ENCODE measurements around the gene SLC44A5. TPM values are rescaled to one million over a fixed set of nuclear protein-coding genes. Genes with fewer than 3 reads are reported as not detected.
"Not testable (repeated sequence)": the region's sequence is repeated elsewhere in the genome, so short reads cannot be mapped to it uniquely, and the experiment has no call there.

Gene SLC44A5
- total RNA-seq, result 1 to 10 TPM; 1.6 to 4.6 (median 4.2) TPM
- long read RNA-seq, donor 1, partial matches to known transcripts, result 1 of 1 reads
- long read RNA-seq, donor 1, other reads (novel, unspliced or antisense), result 0 of 1 reads
- long read RNA-seq, donor 2, result 0 reads

DNA sequence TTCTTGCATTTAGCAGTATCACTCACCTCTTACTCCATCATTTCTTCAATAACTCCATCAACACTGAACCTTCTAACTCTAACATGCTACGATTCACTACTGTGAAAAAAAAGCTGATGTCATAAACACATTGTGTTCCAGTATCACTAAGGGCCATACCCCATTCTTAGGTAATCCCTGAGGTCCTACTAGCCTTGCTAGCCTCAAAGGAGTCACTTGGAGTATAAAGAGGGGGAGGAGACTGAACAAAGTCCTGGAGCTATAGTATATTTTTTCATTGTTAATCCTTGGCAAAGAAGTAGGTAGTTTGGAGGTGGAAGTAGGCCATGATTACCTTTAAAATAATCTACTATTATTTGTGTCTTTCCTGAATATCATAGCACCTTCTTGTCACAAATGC lies at the start of gene SLC44A5:
TSS of gene SLC44A5 (minus strand) at position 101 of the 400 bp plus-strand sequence. CDS start 69,667 bp downstream, outside the sequence.
- intact Hi-C loops (cut with DNase I, micrococcal nuclease), result no loop called here
- DNase-seq (no peak), ATAC-seq (no peak)
- Histone ChIP-seq H3K9me3 (no peaks in the 10 kb centered on the region), H3K4me3 (no peak within 1 kb of the TSS), H3K36me3 (ENCODE audit: low read depth) (no peaks in the 10 kb centered on the region), H3K4me1 (ENCODE audit: low read depth) (peaks cover 7% of the 10 kb centered on the region)
- TF ChIP-seq, protein P1, sequence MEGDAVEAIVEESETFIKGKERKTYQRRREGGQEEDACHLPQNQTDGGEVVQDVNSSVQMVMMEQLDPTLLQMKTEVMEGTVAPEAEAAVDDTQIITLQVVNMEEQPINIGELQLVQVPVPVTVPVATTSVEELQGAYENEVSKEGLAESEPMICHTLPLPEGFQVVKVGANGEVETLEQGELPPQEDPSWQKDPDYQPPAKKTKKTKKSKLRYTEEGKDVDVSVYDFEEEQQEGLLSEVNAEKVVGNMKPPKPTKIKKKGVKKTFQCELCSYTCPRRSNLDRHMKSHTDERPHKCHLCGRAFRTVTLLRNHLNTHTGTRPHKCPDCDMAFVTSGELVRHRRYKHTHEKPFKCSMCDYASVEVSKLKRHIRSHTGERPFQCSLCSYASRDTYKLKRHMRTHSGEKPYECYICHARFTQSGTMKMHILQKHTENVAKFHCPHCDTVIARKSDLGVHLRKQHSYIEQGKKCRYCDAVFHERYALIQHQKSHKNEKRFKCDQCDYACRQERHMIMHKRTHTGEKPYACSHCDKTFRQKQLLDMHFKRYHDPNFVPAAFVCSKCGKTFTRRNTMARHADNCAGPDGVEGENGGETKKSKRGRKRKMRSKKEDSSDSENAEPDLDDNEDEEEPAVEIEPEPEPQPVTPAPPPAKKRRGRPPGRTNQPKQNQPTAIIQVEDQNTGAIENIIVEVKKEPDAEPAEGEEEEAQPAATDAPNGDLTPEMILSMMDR (IDR thresholded peaks at IDR 0.05), result no peak

- intact Hi-C loops (cut with DNase I, micrococcal nuclease), result no loop called here
- Histone ChIP-seq H3K9me3 (no peaks in the 10 kb centered on the region), H3K4me3 (no peak overlapping the region), H3K4me1 (ENCODE audit: low read depth) (no peaks in the 10 kb centered on the region), H3K36me3 (ENCODE audit: low read depth) (no peaks in the 10 kb centered on the region)
- DNase-seq, result no peak
- TF ChIP-seq, protein P1 (IDR thresholded peaks at IDR 0.05), result no peak
- no peak for ATAC-seq
Measured at GRCh38 chr1:75655931-75656330, 45.0 kb upstream of the SLC44A5 start.

GRCh38 chr1:75647183-75647582 lies 36.3 kb upstream of the SLC44A5 start:
- H3K9me3 ChIP-seq; H3K4me1 ChIP-seq (ENCODE audit: low read depth); intact Hi-C loops (cut with DNase I, micrococcal nuclease); H3K36me3 ChIP-seq (ENCODE audit: low read depth); H3K4me3 ChIP-seq; DNase-seq; ATAC-seq: not testable (repeated sequence)

DNA sequence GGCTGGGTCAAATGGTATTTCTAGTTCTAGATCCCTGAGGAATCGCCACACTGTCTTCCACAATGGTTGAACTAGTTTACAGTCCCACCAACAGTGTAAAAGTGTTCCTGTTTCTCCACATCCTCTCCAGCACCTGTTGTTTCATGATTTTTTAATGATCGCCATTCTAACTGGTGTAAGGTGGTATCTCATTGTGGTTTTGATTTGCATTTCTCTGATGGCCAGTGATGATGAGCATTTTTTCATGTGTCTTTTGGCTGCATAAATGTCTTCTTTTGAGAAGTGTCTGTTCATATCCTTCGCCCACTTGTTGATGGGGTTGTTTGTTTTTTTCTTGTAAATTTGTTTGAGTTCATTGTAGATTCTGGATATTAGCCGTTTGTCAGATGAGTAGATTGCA lies 34.2 kb upstream of the SLC44A5 start:
- DNase-seq; H3K36me3 ChIP-seq (ENCODE audit: low read depth); intact Hi-C loops (cut with DNase I, micrococcal nuclease); ATAC-seq; H3K4me3 ChIP-seq; H3K9me3 ChIP-seq; H3K4me1 ChIP-seq (ENCODE audit: low read depth): not testable (repeated sequence)

GRCh38 chr1:75643460-75643859 lies 32.5 kb upstream of the SLC44A5 start:
- no peak for DNase-seq
- H3K9me3 ChIP-seq, result peaks cover 6% of the 10 kb centered on the region
- TF ChIP-seq, protein P1 (IDR thresholded peaks at IDR 0.05), result no peak
- no peak for ATAC-seq
- H3K36me3 ChIP-seq (ENCODE audit: low read depth), result no peaks in the 10 kb centered on the region
- H3K4me1 ChIP-seq (ENCODE audit: low read depth), result no peaks in the 10 kb centered on the region
- intact Hi-C loops (cut with DNase I, micrococcal nuclease), result no loop called here
- H3K4me3 ChIP-seq, result no peak overlapping the region

DNA sequence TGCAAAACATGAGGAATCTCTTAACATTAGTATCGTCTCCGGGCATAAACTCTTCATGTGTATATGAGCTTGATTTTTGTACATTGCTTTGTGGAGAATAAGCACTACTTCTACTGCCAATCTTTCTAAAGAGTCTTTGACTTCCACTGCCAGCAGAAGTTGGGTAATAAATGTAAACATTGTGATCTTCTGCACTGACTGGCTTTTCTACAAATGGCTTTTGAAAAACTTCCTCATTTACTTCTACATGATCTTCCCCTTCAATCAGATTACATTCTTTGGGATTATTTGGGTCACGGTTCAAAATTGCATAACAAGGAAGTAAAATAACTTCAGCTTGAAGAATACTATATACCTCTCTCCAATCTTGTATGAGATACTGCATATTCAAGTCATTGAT lies 30.4 kb upstream of the SLC44A5 start:
- TF ChIP-seq, protein P1 (IDR thresholded peaks at IDR 0.05), result no peak
- Histone ChIP-seq H3K4me3 (no peak overlapping the region), H3K9me3 (no peaks in the 10 kb centered on the region), H3K36me3 (ENCODE audit: low read depth) (no peaks in the 10 kb centered on the region), H3K4me1 (ENCODE audit: low read depth) (no peaks in the 10 kb centered on the region)
- DNase-seq (no peak), ATAC-seq (no peak)
- intact Hi-C loops (cut with DNase I, micrococcal nuclease), result no loop called here

- Histone ChIP-seq H3K9me3 (no peaks in the 10 kb centered on the region), H3K36me3 (ENCODE audit: low read depth) (no peaks in the 10 kb centered on the region), H3K4me3 (no peak overlapping the region), H3K4me1 (ENCODE audit: low read depth) (no peaks in the 10 kb centered on the region)
- DNase-seq (no peak), ATAC-seq (no peak)
- TF ChIP-seq, protein P1 (IDR thresholded peaks at IDR 0.05), result no peak
- intact Hi-C loops (cut with DNase I, micrococcal nuclease), result no loop called here
Measured at GRCh38 chr1:75640137-75640536, 29.2 kb upstream of the SLC44A5 start.

Data from mucosa of descending colon (tissue), 3 donors.